Measurements from ENCODE around the gene SFXN1.

SFXN1 gene

DNA sequence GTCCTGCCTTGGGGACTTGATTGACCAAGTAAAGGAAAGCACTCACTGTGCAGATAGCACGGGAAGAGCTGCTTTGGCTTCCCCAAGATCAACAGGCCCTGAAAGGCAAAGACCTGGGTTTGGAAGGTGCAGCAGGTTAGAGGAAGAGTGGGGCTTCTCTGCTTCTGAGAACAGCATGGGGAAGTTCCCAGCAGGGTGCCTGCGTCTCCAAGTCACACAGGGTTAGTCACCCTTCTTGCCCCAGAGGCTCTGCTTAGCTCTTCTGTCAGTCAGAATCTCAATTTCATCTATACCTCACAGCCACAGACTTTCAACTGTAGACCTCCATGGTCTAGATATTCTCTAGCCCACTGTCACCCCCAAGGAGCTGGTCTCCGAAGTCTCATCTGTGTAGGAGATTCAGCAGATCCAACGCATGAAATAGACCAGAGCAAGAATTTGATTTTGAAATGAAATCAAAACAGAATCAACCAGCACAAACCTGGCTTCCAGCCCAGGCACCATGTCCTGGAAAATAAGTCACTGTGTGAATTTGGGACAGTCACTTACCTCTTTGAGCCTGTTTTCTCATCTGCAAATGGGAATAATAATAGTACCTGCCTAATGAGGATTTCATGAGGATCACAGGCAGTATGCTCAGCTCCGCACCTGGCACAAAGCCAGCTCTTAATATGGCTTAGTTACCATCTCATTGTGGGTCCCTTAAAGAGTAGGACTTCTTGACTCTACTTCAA is 64.0 kb downstream of the SFXN1 start:
- DNase-seq: no peak

- no peak for DNase-seq
Measured at GRCh38 chr5:175542966-175543235, 64.5 kb downstream of the SFXN1 start.

GRCh38 chr5:175544108-175544511 is 65.8 kb downstream of the SFXN1 start:
- no peak for DNase-seq

GRCh38 chr5:175544586-175544985 is 66.2 kb downstream of the SFXN1 start:
- no peak for DNase-seq

DNA sequence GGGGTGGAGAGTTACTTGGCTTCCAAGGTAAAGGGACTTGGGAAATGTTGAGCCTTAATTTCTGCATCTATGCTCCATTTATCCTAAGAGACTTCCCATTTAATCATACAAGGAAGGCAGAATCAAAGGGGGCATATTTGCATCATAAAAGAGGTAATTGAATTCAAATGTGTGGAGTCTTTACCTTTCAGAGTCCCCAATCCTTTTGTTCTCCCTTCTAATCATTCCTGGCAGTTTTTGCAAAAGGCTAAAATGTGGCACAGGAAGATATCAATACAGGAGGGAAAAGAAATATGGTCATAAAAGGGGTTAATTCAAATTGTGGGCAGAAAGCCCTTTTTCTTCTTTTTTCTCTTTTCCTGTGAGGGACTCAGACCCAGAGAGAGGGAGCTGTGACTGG is 69.5 kb downstream of the SFXN1 start:
- no peak for DNase-seq

GRCh38 chr5:175548626-175549311 is 70.4 kb downstream of the SFXN1 start:
- DNase-seq: no peak

GRCh38 chr5:175550055-175550805 is 71.9 kb downstream of the SFXN1 start:
- no peak for DNase-seq

DNA sequence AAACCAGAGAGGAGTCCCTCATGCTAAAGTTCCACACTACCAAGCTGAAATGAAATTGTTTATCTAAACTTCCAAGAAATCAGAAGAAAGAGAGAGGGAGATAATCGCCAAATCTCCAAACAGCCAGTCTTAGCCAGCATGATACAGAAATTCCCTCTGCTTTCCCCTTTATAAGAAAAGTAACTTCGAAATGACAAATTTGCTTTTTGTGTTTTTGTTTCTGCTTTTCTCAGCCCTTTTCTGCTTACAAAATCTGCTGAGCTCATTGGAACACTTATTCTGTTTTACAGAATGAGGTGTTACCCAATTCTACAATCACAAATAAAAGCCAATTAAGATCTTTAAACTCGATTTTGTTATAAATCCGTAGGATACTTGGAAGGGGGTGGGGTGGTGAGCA is 72.9 kb downstream of the SFXN1 start:
- no peak for DNase-seq

DNA sequence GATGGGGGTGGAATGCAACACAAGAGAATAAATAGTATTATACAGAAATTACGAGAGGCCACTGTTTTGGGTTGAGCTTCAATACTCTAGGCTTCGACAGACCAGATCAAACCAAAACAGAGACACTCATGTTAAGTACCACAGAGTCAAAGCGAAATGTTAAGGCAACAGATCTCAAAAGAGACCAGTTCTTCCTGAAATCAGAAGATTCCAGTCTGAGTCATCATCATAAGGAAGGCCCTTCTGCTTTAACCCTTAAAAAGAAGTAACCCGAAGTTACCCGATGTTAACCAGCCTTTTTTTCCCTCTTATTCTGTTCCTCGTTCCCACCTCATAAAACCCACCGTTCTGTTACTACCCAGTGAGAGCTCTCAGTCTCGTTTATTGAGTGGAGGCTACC is 75.9 kb downstream of the SFXN1 start:
- DNase-seq: no peak

DNA sequence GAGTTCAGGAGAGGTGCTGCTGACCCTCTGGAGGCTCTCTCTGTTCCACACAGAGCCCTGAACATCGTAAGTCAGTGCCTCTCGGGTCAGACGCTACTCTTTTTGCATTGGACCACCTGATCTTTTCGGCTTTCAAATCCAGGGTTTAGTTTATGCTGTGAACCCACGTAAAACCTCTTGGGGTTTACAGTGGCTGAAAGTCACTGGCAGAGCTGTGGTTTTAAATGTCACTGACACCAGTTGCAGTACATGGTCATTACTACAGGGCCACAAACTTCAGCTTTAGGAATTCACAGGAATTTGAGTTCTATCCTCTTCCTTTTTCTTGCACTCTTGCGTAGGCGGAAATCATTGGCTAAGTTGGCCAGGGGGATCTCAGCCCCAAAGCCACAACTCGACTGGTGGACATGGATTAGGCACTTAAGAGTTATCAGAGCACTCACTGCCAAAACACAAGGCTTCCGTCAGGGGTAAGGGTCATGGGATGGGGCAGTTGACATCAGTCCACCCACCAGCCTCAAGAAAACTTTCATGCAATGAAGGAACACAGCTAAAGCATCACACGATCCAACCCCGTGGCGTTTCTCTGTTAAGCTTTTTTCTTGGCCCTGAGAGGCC is 76.9 kb downstream of the SFXN1 start:
- DNase-seq: no peak

- DNase-seq: no peak
Measured at GRCh38 chr5:175556794-175557193, 78.4 kb downstream of the SFXN1 start.

GRCh38 chr5:175557778-175558177 is 79.4 kb downstream of the SFXN1 start:
- DNase-seq: no peak

GRCh38 chr5:175558801-175559480 is 80.6 kb downstream of the SFXN1 start:
- DNase-seq: no peak

GRCh38 chr5:175560011-175560410 is 81.7 kb downstream of the SFXN1 start:
- DNase-seq: no peak

GRCh38 chr5:175561085-175561484 is 82.7 kb downstream of the SFXN1 start:
- DNase-seq: no peak

DNA sequence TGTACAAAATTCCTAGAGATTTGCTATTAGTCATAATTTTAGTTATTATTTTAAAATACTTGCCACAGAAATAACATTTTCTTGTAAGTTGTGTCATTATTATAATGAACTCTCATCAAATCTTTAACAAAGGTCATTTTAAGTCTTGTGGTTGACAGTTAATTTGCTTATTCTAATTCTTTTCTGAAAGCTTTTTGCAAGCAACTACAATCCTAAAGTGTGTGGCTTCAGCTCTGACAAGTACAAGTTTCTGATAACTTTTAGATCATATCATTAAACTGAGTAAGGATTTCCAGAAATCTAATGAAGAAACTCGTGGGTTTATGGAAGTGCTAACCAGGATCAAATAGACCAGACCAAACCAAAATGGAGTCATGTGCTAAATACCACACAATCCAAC is 86.4 kb downstream of the SFXN1 start:
- no peak for DNase-seq

DNA sequence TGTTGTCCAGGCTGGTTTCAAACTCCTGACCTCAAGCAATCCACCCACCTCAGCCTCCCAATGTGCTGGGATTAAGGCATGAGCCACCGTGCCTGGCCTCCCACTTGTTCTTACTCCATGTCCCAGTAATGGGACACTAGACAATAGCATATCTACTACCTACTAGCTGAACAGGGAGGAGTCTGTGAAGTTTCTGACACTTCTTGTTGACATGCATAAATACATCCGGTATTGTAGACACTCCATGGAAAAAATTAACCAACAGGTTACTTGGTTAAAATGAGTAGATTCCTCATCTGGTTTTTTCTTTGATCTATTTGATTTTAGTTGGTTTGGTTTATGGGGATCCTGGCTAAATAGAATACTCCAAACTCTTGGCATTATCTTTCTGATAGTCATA is 88.3 kb downstream of the SFXN1 start:
- no peak for DNase-seq

DNA sequence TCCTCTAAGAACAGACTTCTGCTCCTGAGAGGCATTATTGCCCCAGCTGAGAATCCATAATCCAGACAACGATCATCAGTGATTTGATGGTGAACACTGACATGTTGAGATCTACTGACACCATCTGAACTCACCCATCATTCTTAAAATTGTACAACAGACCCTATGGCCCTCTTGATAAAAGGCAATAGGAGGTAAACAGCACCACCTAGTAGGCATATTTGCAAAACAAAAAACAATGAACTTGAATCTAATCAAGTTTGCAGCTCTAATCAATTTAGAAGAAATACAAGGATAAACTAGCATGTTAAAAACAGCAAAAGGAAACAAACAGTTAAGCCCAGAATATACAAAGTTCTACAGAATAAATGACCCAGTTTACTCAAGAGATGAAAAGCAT is 89.6 kb downstream of the SFXN1 start:
- DNase-seq: no peak

DNA sequence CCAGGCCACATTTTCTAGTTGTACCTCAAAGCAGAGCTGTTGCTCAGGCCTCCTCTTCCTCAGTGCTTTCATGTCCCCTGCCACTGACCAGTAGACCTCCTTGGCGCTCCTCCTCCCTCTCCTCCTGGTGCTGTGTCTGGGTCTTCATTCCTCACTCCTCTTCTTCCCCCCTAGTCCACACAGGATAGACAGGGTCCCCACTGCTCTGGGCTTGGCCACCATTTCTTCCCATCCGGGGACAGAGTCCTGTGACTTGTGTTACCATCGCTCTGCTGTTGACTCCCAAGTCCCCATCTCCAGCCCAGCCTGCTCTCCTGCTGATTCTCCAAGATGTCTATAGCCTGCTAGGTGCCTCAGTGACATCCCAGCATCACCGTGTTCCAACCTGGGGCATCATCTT is 91.3 kb downstream of the SFXN1 start:
- DNase-seq: no peak

- DNase-seq: no peak
Measured at GRCh38 chr5:175572886-175573285, 94.5 kb downstream of the SFXN1 start.

DNA sequence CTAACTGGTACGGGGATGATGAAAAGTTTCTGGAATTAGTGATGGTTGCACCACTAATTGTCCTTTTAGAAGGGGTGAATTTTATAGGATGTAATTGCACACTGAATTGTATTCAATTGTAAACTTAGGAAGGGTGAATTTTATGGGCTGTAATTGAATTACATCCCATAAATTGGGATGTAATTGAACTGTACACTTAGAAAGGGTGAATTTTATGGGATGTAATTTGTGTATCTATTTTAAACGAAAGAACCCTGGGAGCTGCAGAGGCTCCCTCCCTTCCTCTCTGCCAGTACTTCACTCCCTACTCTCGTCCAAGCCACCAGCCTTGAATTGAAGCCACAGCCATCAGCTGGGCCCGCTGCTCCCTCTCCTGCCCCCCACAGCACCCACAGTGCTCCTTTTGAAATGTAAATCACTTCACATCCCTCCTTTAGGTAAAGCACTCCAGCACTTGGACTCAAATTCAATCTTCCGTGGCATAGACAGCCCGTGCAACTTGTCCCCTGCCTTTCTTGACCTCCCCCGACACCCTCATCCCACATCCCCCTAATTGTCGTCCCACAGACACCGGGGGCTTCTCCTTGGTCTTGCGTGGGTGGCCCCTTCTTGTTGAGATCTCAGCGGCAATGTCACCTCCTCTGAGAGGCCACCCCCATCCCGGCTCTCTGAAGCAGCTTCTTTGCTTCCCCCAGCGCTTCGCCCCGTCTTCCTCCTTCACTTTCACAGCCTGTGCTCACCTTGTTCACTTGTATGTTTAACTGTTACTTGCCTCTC is 95.3 kb downstream of the SFXN1 start:
- DNase-seq: no peak

- no peak for DNase-seq
Measured at GRCh38 chr5:175575301-175575700, 96.9 kb downstream of the SFXN1 start.

Data from stimulated activated CD4-positive, alpha-beta T cell treated with anti-CD3 and anti-CD28 coated beads, Interleukin-2, amount 100 ng/mL, for 48 hours (primary cell).